K562 (cell line): ENCODE measurements around the gene ASB15. TPM values are rescaled to one million over a fixed set of nuclear protein-coding genes. Genes with fewer than 3 reads are reported as not detected.

Experiments used
- ATAC-seq: fragments of 200-7000 bp; cut with Tn5 transposase; 3 replicates; pipeline ENCODE4 v1.9.1; 2020; ENCODE audit warnings: moderate library complexity
- BruUV-seq: library from RNA; stranded (reverse); fragments of 400-500 nt; replicated peaks from 2 replicates; lab custom pipeline; 2021; lab: Mats Ljungman, UMichigan
- CTCF ChIA-PET: fragments of 300-600 bp; formaldehyde crosslinking; extraction: SDS; loops from one replicate; lab custom pipeline; 2021; ENCODE audit warnings: low intra/inter-chr PET ratio; lab: Yijun Ruan, JAX
- POLR2A ChIA-PET: fragments of 300-600, 350-650 bp; sonication (Branson Sonifier 250); formaldehyde crosslinking; extraction: SDS; loops from one replicate; lab custom pipeline; 2021; ENCODE audit warnings: antibody characterized with exemption, inconsistent platforms; lab: Yijun Ruan, JAX
- DNase-seq, 4 experiments: peaks; one replicate each; pipeline versions ENCODE4 v3.0.0 to v3.0.0-alpha.2; 2011 to 2018; ENCODE audit warnings: low spot score in 3 of 4, mixed read lengths in 3 of 4; ENCODE audit errors: extremely low read depth in 1 of 4
- FAIRE-seq: peaks from 2 replicates; lab custom pipeline; 2011; peaks lifted over from hg19 to GRCh38; lab: Jason Lieb, UNC
- H2AFZ ChIP-seq: 2 replicates; pipeline ENCODE4 v1.6.0; 2011; ENCODE audit warnings: low read depth, low read length, control low read depth, inconsistent platforms
- H3K27ac ChIP-seq: fragments of 200-600 bp; 3 replicates; pipeline ENCODE4 v1.8.0; 2011; ENCODE audit warnings: low read depth, mild to moderate bottlenecking, control low read depth, inconsistent platforms, low read length, moderate library complexity, mixed read lengths; ENCODE audit errors: extremely low read depth
- H3K27me3 ChIP-seq, 2 experiments: fragments of 300-600 bp in 1 of 2; 2 replicates in 1 of 2; 3 replicates in 1 of 2; pipeline versions ENCODE4 v1.6.0 to v1.8.0; 2011; ENCODE audit warnings: inconsistent platforms in 2 of 2, low read length in 2 of 2, mild to moderate bottlenecking in 1 of 2, mixed read lengths in 1 of 2, moderate library complexity in 1 of 2; ENCODE audit not compliant: control insufficient read depth in 2 of 2, insufficient read depth in 2 of 2
- H3K36me3 ChIP-seq: fragments of 300-600 bp; 3 replicates; pipeline ENCODE4 v1.8.0; 2011; ENCODE audit warnings: mild to moderate bottlenecking, low read length, inconsistent platforms; ENCODE audit not compliant: control insufficient read depth, insufficient read depth
- H3K4me1 ChIP-seq, 2 experiments: fragments of 200-600 bp in 1 of 2; replicated peaks in 1 of 2; 2 replicates in 1 of 2; 3 replicates in 1 of 2; pipeline versions ENCODE4 v1.5.1 to v1.8.0; 2011; ENCODE audit warnings: inconsistent platforms in 2 of 2, low read length in 2 of 2, mild to moderate bottlenecking in 1 of 2, mixed read lengths in 1 of 2, moderate library complexity in 1 of 2; ENCODE audit not compliant: control insufficient read depth in 2 of 2, insufficient read depth in 2 of 2
- H3K4me2 ChIP-seq: 2 replicates; pipeline ENCODE4 v1.6.1; 2011; ENCODE audit warnings: low read length, control low read depth, inconsistent platforms, mixed read lengths; ENCODE audit not compliant: insufficient read depth
- H3K4me3 ChIP-seq: fragments of 200-600 bp; sonication (generic), shearing (Covaris generic); 2 replicates; pipeline ENCODE4 v1.5.1; 2016; ENCODE audit warnings: control low read depth, inconsistent platforms
- H3K79me2 ChIP-seq: fragments of 200-600 bp; 3 replicates; pipeline ENCODE4 v1.8.0; 2011; ENCODE audit warnings: low read length, inconsistent platforms; ENCODE audit not compliant: control insufficient read depth, insufficient read depth
- H3K9ac ChIP-seq, 2 experiments: 2 replicates each; pipeline versions ENCODE4 v1.6.0 to v1.6.1; 2011; ENCODE audit warnings: low read depth in 2 of 2, low read length in 2 of 2, control low read depth in 1 of 2, inconsistent platforms in 1 of 2, mild to moderate bottlenecking in 1 of 2, mixed read lengths in 1 of 2; ENCODE audit not compliant: insufficient read depth in 1 of 2
- H3K9me1 ChIP-seq: one replicate; pipeline ENCODE4 v1.6.0; 2011; ENCODE audit warnings: inconsistent platforms, mild to moderate bottlenecking, low read length, moderate library complexity; ENCODE audit not compliant: control insufficient read depth, insufficient read depth
- H3K9me3 ChIP-seq: replicated peaks from 2 replicates; pipeline ENCODE4 v1.5.1; 2011; ENCODE audit warnings: low read depth, low read length, inconsistent platforms; ENCODE audit not compliant: control insufficient read depth, insufficient read depth
- H4K20me1 ChIP-seq: replicated peaks from 2 replicates; pipeline ENCODE4 v1.6.1; 2011; ENCODE audit warnings: low read length, inconsistent platforms, mixed read lengths; ENCODE audit not compliant: control insufficient read depth, insufficient read depth
- ARID2 ChIP-seq: fragments of 450-650 bp; IDR thresholded peaks from 2 replicates; pipeline ENCODE4 v1.6.1; 2017; ENCODE audit warnings: antibody characterized with exemption, mild to moderate bottlenecking
- DMBX1 ChIP-seq: fragments of 250-450 bp; sonication (Bioruptor Pico); IDR thresholded peaks from 2 replicates; pipeline ENCODE4 v1.8.0; 2022; ENCODE audit warnings: inconsistent platforms, mild to moderate bottlenecking, moderate library complexity, borderline replicate concordance
- ELF2 ChIP-seq: fragments of 250-450 bp; sonication (Bioruptor Pico); IDR thresholded peaks from 2 replicates; pipeline ENCODE4 v1.5.0; 2021; ENCODE audit warnings: mild to moderate bottlenecking
- ETV1 ChIP-seq: fragments of 450-650 bp; conservative IDR thresholded peaks from 2 replicates; pipeline ENCODE4 v1.6.1; 2016; ENCODE audit warnings: missing genetic modification characterization, control low read depth, low read depth, missing compliant biosample characterization
- GTF2A2 ChIP-seq: IDR thresholded peaks from 2 replicates; pipeline ENCODE4 v1.6.1; 2016; ENCODE audit warnings: mild to moderate bottlenecking, missing genetic modification characterization, missing compliant biosample characterization
- KDM4B ChIP-seq, 2 experiments: fragments of 450-650 bp in 1 of 2; sonication (generic) in 1 of 2; IDR thresholded peaks; 2 replicates each; pipeline ENCODE4 v1.6.1; 2016 to 2017; ENCODE audit warnings: borderline replicate concordance in 2 of 2, antibody characterized with exemption in 1 of 2, low read depth in 1 of 2, mild to moderate bottlenecking in 1 of 2
- MECOM ChIP-seq: fragments of 250-450 bp; sonication (Bioruptor Pico); IDR thresholded peaks from 2 replicates; pipeline ENCODE4 v1.8.0; 2022; ENCODE audit warnings: inconsistent platforms
- NR2C1 ChIP-seq, 2 experiments: fragments of 450-650 bp; IDR thresholded peaks; 2 replicates each; pipeline ENCODE4 v1.6.1; 2017; ENCODE audit warnings: mild to moderate bottlenecking in 2 of 2, antibody characterized with exemption in 1 of 2, inconsistent platforms in 1 of 2, missing compliant biosample characterization in 1 of 2, missing genetic modification characterization in 1 of 2
- RHOXF2B ChIP-seq: fragments of 250-450 bp; sonication (Bioruptor Pico); conservative IDR thresholded peaks from 2 replicates; pipeline ENCODE4 v1.5.1; 2021
- SMAD4 ChIP-seq: fragments of 250-450 bp; sonication (Bioruptor Pico); conservative IDR thresholded peaks from 2 replicates; pipeline ENCODE4 v1.8.0; 2021; ENCODE audit warnings: inconsistent platforms, mild to moderate bottlenecking, moderate library complexity
- ZKSCAN8 ChIP-seq: fragments of 200-800 bp; sonication (Bioruptor generic); IDR thresholded peaks from 2 replicates; pipeline ENCODE4 v1.6.1; 2016; ENCODE audit warnings: missing genetic modification characterization, missing compliant biosample characterization
- ZNF197 ChIP-seq: fragments of 200-800 bp; sonication (Bioruptor generic); IDR thresholded peaks from 2 replicates; pipeline ENCODE4 v1.6.1; 2016; ENCODE audit warnings: low read depth, missing genetic modification characterization, missing compliant biosample characterization
- ZNF239 ChIP-seq: fragments of 250-450 bp; sonication (Bioruptor Pico); IDR thresholded peaks from 2 replicates; pipeline ENCODE4 v1.4.0; 2020; ENCODE audit warnings: mild to moderate bottlenecking
- ZNF589 ChIP-seq: fragments of 200-800 bp; sonication (Bioruptor generic); IDR thresholded peaks from 2 replicates; pipeline ENCODE4 v1.6.1; 2016; ENCODE audit warnings: low read depth, missing genetic modification characterization, missing compliant biosample characterization
- ZNF696 ChIP-seq: fragments of 250-450 bp; sonication (Bioruptor Pico); conservative IDR thresholded peaks from 2 replicates; pipeline ENCODE4 v1.4.0; 2020; ENCODE audit warnings: mild to moderate bottlenecking, moderate library complexity
- ZNF79 ChIP-seq: fragments of 250-450 bp; sonication (Bioruptor Pico); IDR thresholded peaks from 2 replicates; pipeline ENCODE4 v1.4.0; 2020; ENCODE audit warnings: low read depth, mild to moderate bottlenecking, moderate library complexity
- WGBS: fragments of 100-300 bp; shearing (Covaris generic); methylation state at CpG from one replicate; pipeline ENCODE4 v1.1.6; 2016; ENCODE audit warnings: low coverage, mixed read lengths; ENCODE audit not compliant: insufficient coverage; ENCODE audit errors: missing lambda C conversion rate; 5-methylcytosine and 5-hydroxymethylcytosine counted together
- in situ Hi-C: fragments of 300-500 bp; cut with MboI; formaldehyde crosslinking; loops from 4 replicates; pipeline ENCODE4 v1.15.0; 2018; ENCODE audit warnings: inconsistent platforms, mixed read lengths
- intact Hi-C: fragments of 100-400 bp; cut with micrococcal nuclease; formaldehyde crosslinking; loops from 2 replicates; pipeline ENCODE4 v1.14.2; 2022
- polyA plus RNA-seq, 8 experiments: library from polyadenylated mRNA; depleted of rRNA in 4 of 8; stranded (reverse) in 5 of 8; unstranded in 3 of 8; fragments of >200 nt; fragmentation: Nextera tagmentation in 2 of 8; fragmentation: Illumina TruSeq in 1 of 8; extraction: Ambion mirVana in 2 of 8; extraction: Trizol in 1 of 8; gene quantifications; 2 replicates each; pipeline versions ENCODE4 v1.2.1 to v1.2.3, GENCODE V29; 2011 to 2014; ENCODE audit warnings: inconsistent platforms in 1 of 8, missing spikeins in 1 of 8
- total RNA-seq, 7 experiments: library from RNA; depleted of rRNA in 6 of 7; stranded (reverse); fragments of >200 nt in 6 of 7; fragmentation: Illumina TruSeq in 2 of 7; extraction: Trizol in 2 of 7; gene quantifications; 2 replicates each; pipeline versions ENCODE4 v1.2.1 to v1.2.3, GENCODE V29; 2011 to 2021; ENCODE audit warnings: low replicate concordance in 1 of 7
- TF ChIP-seq, protein P1 (sequence below): fragments of 450-650 bp; formaldehyde crosslinking; IDR thresholded peaks from 2 replicates; pipeline ENCODE4 v1.4.0; 2022; ENCODE audit warnings: missing genetic modification characterization
- TF ChIP-seq, protein P2 (sequence below): fragments of 200-800 bp; sonication (Bioruptor generic); IDR thresholded peaks from 2 replicates; pipeline ENCODE4 v1.6.1; 2017; ENCODE audit warnings: missing genetic modification characterization, missing compliant biosample characterization

Gene ASB15
- total and polyA plus RNA-seq, 9 of the 15 experiments (the other 6 are each of a cell fraction or from before 2014, with no cell fraction given): 0.03 to 0.14 (median 0.04) TPM; not detected in 3

DNA sequence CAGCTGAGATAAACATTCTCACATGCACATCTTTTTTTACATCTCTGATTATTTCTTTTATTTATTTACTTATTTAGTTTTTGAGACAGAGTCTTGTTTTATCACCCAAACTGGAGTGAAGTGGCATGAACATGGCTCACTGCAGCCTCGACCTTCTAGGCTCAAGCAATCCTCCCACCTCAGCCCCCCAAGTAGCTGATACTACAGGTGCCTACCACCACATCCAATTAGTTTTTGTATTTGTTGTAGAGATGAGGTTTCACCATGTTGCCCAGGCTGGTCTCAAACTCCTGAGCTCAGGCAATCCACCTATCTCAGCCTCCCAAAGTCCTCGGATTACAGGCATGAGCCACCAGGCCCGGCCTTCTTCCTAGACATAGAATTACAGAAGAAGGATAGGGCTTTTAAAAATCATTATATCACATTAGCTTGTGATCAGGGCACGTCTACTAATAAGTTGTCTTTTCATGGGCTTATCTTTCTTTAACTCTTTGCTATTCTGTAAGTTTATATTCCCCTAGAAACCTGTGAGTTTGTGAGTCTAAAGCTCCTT is 5.9 kb downstream of the ASB15 start:
- FAIRE-seq: no peak
- no peak for DNase-seq
- Histone ChIP-seq H3K4me1 (peaks cover 0 to 10% of the 10 kb centered on the region in 2 experiments; a peak in 3 of 5 replicates), H3K27ac (no peak overlapping the region), H3K4me3 (no peak overlapping the region), H4K20me1 (no peaks in the 10 kb centered on the region), H3K79me2 (no peaks in the 10 kb centered on the region), H3K27me3 (no peaks in the 10 kb centered on the region), H3K4me2 (no peak overlapping the region), H2AFZ (peak overlapping the region; percentile 44; the same call in 1 of the 2 replicates), H3K9me1 (no peaks in the 10 kb centered on the region), H3K36me3 (no peaks in the 10 kb centered on the region), H3K9ac (no peak overlapping the region), H3K9me3 (no peaks in the 10 kb centered on the region)
- 24% methylated on average over 4 of the region's 4 CpGs for WGBS
- TF ChIP-seq, protein P1, sequence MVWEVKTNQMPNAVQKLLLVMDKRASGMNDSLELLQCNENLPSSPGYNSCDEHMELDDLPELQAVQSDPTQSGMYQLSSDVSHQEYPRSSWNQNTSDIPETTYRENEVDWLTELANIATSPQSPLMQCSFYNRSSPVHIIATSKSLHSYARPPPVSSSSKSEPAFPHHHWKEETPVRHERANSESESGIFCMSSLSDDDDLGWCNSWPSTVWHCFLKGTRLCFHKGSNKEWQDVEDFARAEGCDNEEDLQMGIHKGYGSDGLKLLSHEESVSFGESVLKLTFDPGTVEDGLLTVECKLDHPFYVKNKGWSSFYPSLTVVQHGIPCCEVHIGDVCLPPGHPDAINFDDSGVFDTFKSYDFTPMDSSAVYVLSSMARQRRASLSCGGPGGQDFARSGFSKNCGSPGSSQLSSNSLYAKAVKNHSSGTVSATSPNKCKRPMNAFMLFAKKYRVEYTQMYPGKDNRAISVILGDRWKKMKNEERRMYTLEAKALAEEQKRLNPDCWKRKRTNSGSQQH (CRISPR knock-in tag): 0 out of 2 replicates have a peak, but pooled peaks have one; percentile 38
- TF ChIP-seq ELF2 (CRISPR knock-in tag) (0 out of 2 replicates have a peak, but pooled peaks have one; percentile 16), SMAD4 (peak; percentile 79), ZNF589 (peak; percentile 51; the same call in 1 of the 2 replicates), RHOXF2B (CRISPR knock-in tag) (peak; percentile 51; the same call in 1 of the 2 replicates), KDM4B (IDR thresholded peaks at IDR 0.05; ENCODE audit: borderline replicate concordance in 2 of 2, low read depth in 1 of 2) (no peak), ZKSCAN8 (peak; percentile 27; the same call in 1 of the 2 replicates), ZNF197 (0 out of 2 replicates have a peak, but pooled peaks have one; percentile 42), MECOM (CRISPR knock-in tag) (peak; percentile 45; the same call in 1 of the 2 replicates), ZNF79 (CRISPR knock-in tag) (peak; percentile 61; the same call in 1 of the 2 replicates), NR2C1 (IDR thresholded peaks at IDR 0.05) (no peak), NR2C1 (tag; IDR thresholded peaks at IDR 0.05) (0 out of 2 replicates have a peak, but pooled peaks have one; percentile 12), ZNF239 (CRISPR knock-in tag) (peak; percentile 6; the same call in 1 of the 2 replicates), GTF2A2 (tag) (0 out of 2 replicates have a peak, but pooled peaks have one; percentile 28), ARID2 (no peak), DMBX1 (no peak), ZNF696 (CRISPR knock-in tag) (no peak), ETV1 (tag) (0 out of 2 replicates have a peak, but pooled peaks have one; percentile 44)
- TF ChIP-seq, protein P2, sequence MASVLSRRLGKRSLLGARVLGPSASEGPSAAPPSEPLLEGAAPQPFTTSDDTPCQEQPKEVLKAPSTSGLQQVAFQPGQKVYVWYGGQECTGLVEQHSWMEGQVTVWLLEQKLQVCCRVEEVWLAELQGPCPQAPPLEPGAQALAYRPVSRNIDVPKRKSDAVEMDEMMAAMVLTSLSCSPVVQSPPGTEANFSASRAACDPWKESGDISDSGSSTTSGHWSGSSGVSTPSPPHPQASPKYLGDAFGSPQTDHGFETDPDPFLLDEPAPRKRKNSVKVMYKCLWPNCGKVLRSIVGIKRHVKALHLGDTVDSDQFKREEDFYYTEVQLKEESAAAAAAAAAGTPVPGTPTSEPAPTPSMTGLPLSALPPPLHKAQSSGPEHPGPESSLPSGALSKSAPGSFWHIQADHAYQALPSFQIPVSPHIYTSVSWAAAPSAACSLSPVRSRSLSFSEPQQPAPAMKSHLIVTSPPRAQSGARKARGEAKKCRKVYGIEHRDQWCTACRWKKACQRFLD (CRISPR knock-in tag): 0 out of 2 replicates have a peak, but pooled peaks have one; percentile 63
- in situ Hi-C loops: no loop called here
- intact Hi-C loops: no loop called here
- ChIA-PET CTCF (no interaction called here), POLR2A (interaction anchor here (0.6 kb wide), 1 partner anchor 148 kb away, joined by 3 read pairs; no protein-coding TSS in a partner anchor)
- no TSS peak for BruUV-seq
- ATAC-seq: no peak
